B cell (primary cell): ENCODE results near the gene MPDU1.

Source experiments
- CTCF ChIP-seq: fragments of 200-600 bp; IDR thresholded peaks from one replicate; pipeline ENCODE4 v1.8.0; 2022; ENCODE audit warnings: antibody characterized with exemption, mild to moderate bottlenecking
- EZH2 ChIP-seq: IDR thresholded peaks from 2 replicates; pipeline ENCODE4 v1.6.1; 2012; ENCODE audit warnings: borderline replicate concordance, low read depth, mild to moderate bottlenecking, moderate library complexity, low read length; ENCODE audit not compliant: insufficient read depth, poor library complexity, severe bottlenecking

DNA sequence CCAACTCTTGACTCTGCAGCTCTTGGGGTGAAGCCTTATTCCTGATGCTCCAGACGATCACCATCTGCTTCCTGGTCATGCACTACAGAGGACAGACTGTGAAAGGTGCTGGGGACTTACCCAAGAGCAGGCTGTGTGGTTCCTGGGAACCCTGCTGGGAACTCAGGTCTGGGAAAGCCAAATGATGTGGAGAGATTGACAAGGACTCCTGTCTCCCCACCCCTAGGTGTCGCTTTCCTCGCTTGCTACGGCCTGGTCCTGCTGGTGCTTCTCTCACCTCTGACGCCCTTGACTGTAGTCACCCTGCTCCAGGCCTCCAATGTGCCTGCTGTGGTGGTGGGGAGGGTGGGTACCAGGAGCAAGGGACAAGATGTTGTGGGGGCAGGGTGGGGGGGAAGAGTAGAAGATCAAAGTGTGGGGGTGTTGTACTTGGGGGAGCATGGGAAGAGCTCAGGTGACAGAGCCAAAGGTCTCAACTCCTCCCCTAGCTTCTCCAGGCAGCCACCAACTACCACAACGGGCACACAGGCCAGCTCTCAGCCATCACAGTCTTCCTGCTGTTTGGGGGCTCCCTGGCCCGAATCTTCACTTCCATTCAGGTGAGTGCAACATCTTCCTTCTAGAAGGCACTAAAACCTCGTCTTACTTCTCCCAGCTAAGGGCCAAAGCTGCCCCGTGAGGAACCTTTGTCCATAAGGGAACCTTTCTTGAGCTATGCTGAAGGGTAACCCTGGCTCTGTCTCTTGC is 3.2 kb downstream of the MPDU1 start:
- TF ChIP-seq CTCF (no peak), EZH2 (no peak)
